Limb (tissue), 2 donors: ENCODE measurements around the gene TKT.

Experiments used
- DNase-seq, 2 donors: peaks; one replicate each; pipeline ENCODE4 v3.0.0-alpha.2; 2016; ENCODE audit errors: extremely low spot score in 2 of 2

Gene TKT

DNA sequence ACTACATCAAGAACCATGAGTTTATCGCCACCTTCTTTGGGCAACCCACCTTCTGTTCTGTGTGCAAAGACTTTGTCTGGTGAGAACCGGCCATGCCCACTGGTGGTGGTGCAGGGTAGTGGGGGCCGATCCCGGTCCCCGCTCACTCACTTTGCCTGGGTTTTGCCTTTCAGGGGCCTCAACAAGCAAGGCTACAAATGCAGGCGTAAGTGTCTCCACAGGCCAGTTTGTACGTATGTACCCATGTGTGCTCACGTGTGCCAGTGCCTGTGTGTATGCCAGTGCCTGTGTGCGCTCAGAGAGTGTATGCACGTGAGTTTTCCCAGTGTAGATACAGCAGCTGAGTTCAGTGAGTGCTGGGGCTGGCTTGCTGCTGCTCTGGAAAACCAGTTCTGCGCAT is 74.3 kb downstream of the TKT start:
- DNase-seq: no peak

DNA sequence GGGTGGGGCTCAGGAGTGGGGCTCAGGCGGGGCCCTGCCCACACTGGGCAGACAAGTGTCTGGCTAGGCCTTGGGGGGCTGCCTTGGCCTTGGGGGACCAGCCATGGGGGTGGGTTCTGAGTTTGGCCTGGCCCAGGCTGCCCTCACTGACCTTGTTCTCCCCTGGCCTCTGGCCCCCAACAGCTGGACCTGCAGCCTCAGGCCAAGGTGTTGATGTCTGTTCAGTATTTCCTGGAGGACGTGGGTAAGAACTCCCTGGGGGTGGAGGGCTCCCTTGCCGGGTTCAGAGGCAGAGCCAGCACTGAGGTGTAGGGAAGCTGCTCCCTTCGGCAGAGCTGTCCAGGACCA is 74.8 kb downstream of the TKT start:
- no peak for DNase-seq

DNA sequence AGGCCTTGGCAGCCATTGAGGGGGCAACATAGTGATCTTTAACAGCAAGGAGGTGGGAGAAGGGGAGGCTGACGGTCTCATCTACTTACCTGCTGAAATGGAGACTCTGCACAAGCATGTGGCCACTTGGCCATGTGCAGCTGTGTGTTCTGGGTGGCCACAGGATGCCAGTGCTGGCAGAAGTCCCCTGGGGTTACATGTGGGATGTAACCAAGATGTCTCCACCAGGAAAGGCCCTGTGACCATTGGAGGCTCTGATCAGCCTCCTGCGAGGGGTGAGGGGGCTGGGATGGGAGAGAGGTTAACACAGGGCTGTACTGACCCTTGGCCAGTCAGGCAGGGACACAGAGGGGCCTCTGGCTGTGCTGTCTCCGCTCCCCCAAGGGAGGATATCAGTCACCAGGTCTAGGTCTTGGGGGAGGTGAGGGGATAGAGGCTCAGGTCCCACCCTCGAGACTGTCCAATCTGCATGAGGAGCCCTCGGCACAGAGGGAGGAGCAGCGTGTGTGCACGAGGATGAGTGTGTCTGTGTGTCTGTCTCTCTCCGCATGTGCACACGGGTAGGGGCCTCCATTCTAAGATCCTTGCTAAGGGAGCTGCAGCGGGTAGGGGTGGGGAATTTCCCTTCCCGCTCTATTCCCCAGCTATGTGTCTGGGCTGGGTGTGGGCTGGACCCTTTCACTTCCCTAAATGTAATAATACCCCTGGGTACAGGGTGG is 75.4 kb downstream of the TKT start:
- DNase-seq: no peak

DNA sequence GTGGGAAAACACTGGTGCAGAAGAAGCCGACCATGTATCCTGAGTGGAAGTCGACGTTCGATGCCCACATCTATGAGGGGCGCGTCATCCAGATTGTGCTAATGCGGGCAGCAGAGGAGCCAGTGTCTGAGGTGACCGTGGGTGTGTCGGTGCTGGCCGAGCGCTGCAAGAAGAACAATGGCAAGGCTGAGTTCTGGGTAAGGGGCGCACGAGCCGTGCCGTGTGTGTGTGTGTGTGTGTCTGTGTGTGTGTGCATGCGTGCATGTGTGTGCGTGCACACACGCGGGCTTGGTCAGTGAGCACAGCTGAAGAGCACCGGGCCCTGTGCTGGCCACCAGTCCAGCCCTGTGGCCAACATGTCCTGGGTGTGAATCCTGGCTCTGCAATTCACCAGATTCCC is 76.2 kb downstream of the TKT start:
- DNase-seq: no peak

DNA sequence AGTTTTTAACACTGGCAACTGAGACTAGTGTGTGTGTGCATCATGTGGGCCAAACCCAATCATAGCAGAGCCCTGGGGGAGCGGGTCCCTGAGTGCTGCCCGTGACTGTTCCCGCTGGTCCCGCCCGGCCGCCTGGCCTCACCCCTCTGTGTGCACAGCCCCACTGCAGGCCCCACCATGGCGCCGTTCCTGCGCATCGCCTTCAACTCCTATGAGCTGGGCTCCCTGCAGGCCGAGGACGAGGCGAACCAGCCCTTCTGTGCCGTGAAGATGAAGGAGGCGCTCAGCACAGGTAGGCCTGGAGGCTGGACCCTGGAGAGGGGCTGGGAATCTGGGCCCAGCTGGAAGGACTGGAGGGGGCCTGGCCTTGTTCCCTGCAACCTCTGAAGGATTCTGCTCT is 77.6 kb downstream of the TKT start:
- DNase-seq: no peak

DNA sequence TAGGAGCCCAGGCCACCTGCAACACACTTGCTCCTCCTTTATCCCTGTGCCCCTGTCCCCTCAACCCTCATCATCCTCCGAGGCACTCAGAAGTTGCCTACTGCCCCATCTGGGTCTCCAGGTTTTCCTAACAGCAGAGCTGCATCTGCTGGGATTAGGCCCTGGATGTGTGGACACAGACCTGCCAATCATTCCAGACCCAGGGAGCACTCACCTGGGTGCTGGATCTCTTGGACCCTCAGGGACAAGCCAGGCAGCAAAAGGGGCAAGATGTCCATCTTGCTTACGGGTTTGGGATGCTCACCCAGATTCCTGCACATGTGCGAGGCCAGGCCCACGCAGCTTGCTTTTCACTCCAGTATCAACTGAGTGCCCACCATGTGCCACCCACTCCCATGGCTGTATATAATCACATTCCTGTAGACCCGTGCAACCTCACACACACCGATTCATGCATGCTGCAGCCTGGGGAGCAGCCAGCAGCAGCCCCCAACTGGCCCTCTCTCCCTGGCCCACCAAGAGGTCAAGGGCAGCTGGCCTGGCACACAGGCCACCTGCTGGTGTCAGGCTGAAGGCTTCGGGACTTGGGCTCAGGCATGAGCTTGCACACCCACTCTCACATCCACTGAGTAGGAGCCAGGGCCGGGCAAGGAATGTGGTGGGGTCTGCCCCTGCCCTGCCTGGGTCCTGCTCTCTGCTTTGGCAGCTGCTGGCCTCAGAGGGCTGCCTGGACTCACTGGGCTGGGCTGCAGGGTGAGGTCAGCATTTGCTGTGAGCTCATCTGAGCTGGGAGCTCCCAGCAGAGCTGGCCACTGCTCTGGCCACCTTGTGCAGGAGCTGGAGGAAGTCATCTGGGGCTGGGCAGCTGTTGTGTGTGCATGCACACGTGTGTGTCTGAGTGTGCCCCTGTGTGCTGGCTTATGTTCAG is 79.9 kb downstream of the TKT start:
- no peak for DNase-seq
